Upper lobe of left lung (tissue), 6 donors: ENCODE data around the gene DIDO1. TPM values are rescaled to one million over a fixed set of nuclear protein-coding genes. Genes with fewer than 3 reads are reported as not detected.

Source experiments
- ATAC-seq, 2 donors: fragments of 200-7000 bp; cut with Tn5 transposase; one replicate each; pipeline ENCODE4 v1.9.1; 2022; ENCODE audit warnings: mild to moderate bottlenecking in 2 of 2, moderate library complexity in 2 of 2; ENCODE audit not compliant: low FRiP score in 2 of 2
- DNase-seq, 2 donors: peaks; one replicate each; pipeline ENCODE4 v3.0.0-alpha.2; 2019 to 2020
- H3K27ac ChIP-seq, 4 donors: fragments of 200-600 bp; sonication (generic); one replicate each; pipeline ENCODE4 v1.5.1; 2016 to 2019
- H3K27me3 ChIP-seq, 4 donors: fragments of 200-600 bp; sonication (generic); one replicate each; pipeline ENCODE4 v1.5.1; 2017 to 2019
- H3K36me3 ChIP-seq, 4 donors: fragments of 200-600 bp; sonication (generic); one replicate each; pipeline ENCODE4 v1.5.1; 2016 to 2019
- H3K4me1 ChIP-seq, 4 donors: fragments of 200-600 bp; sonication (generic); one replicate each; pipeline ENCODE4 v1.5.1; 2018 to 2019
- H3K4me3 ChIP-seq, 4 donors: fragments of 200-600 bp; sonication (generic); one replicate each; pipeline ENCODE4 v1.5.1; 2017 to 2019; ENCODE audit warnings: mild to moderate bottlenecking in 2 of 4, moderate library complexity in 1 of 4
- H3K9me3 ChIP-seq, 4 donors: fragments of 200-600 bp; sonication (generic); one replicate each; pipeline ENCODE4 v1.5.1; 2018 to 2019
- EP300 ChIP-seq, 4 donors: sonication (generic); formaldehyde crosslinking; IDR thresholded peaks; one replicate each; pipeline ENCODE4 v1.5.1; 2017; ENCODE audit warnings: antibody characterized with exemption in 4 of 4, control low read depth in 2 of 4
- POLR2A ChIP-seq, 4 donors: fragments of 450-650 bp; IDR thresholded peaks; one replicate each; pipeline ENCODE4 v1.5.1; 2016 to 2017; ENCODE audit warnings: antibody characterized with exemption in 4 of 4, mild to moderate bottlenecking in 2 of 4
- POLR2AphosphoS5 ChIP-seq, 2 donors: sonication (generic); formaldehyde crosslinking; IDR thresholded peaks; one replicate each; pipeline ENCODE4 v1.5.1; 2017; ENCODE audit warnings: antibody characterized with exemption in 2 of 2
- WGBS, 2 donors: methylation state at CpG; one replicate each; pipeline ENCODE4 v1.1.5; 2017 to 2018; 5-methylcytosine and 5-hydroxymethylcytosine counted together
- total RNA-seq, 6 donors: library from RNA; depleted of rRNA in 4 of 6; stranded (reverse); fragments of >200 nt in 4 of 6; gene quantifications; one replicate each; pipeline versions ENCODE4 v1.1.0 to v1.2.1, GENCODE V29; 2016 to 2021
- TF ChIP-seq, protein P1 (sequence below), 6 experiments: fragments of 450-650 bp in 4 of 6; fragments of 200-600 bp in 2 of 6; sonication (generic) in 2 of 6; IDR thresholded peaks; one replicate each; pipeline ENCODE4 v1.5.1; 2016 to 2019; ENCODE audit warnings: antibody characterized with exemption in 6 of 6
- donor health status: DM: no; HTN: no; CAD: no; lungs with moderate emphysema.
- donor health status: DM: no; HTN: yes; CAD: no; lungs with severe emphysema.

DIDO1 gene
- total RNA-seq, 6 donors from 2014 or later: 51.6 to 109 (median 58.9) TPM

DNA sequence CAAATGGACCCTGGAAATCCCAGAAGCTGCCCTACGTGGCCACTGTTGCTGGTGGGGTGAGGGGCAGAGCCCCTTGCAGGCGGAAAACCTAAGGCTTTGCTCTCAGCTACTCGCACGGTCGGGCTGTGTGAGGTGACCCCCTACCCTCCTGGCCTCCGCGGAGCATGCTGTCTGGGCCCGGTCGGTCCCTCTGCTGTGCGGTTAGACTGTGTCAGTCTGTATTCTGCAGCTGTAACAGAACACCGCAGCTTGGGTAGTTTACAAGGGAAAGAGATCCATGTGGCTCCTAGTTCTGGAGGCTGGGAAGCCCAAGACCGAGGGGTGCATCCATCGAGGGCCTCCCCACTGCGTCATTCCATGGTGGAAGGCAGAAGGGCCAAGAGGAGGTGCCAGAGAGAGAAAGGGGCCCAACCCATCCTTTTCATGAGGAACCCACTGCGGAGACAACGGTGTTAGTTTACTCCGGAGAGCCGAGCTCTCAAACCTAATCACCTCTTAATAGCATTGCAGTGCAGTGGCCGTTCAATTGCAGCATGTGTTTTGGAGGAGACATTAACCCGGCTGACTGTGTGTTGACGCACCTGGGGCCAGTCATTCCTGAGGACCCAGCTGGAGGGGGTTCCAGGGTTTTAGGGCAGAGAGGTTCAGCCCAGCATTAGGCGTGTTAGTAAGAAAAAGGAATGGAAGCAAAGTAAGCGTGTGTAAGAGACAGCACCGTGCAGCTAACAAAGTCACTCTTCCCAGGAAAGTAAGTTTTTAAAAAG, 91.2 kb downstream of the DIDO1 start:
- 88 to 91% methylated on average over 24 of the region's 24 CpGs for WGBS, 2 donors
- ATAC-seq (no peak), DNase-seq (no peak)
- no peaks in the 10 kb centered on the region for H3K27me3 ChIP-seq
- TF ChIP-seq EP300 (IDR thresholded peaks at IDR 0.05) (no peak), POLR2AphosphoS5 (IDR thresholded peaks at IDR 0.05) (no peak), POLR2A (IDR thresholded peaks at IDR 0.05) (no peak)
- TF ChIP-seq, protein P1, sequence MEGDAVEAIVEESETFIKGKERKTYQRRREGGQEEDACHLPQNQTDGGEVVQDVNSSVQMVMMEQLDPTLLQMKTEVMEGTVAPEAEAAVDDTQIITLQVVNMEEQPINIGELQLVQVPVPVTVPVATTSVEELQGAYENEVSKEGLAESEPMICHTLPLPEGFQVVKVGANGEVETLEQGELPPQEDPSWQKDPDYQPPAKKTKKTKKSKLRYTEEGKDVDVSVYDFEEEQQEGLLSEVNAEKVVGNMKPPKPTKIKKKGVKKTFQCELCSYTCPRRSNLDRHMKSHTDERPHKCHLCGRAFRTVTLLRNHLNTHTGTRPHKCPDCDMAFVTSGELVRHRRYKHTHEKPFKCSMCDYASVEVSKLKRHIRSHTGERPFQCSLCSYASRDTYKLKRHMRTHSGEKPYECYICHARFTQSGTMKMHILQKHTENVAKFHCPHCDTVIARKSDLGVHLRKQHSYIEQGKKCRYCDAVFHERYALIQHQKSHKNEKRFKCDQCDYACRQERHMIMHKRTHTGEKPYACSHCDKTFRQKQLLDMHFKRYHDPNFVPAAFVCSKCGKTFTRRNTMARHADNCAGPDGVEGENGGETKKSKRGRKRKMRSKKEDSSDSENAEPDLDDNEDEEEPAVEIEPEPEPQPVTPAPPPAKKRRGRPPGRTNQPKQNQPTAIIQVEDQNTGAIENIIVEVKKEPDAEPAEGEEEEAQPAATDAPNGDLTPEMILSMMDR (IDR thresholded peaks at IDR 0.05): no peak
- no peaks in the 10 kb centered on the region for H3K36me3 ChIP-seq
- peaks cover 12 to 33% (median 20%) of the 10 kb centered on the region in 4 donors for H3K4me1 ChIP-seq
- no peak overlapping the region for H3K27ac ChIP-seq
- H3K9me3 ChIP-seq: no peaks in the 10 kb centered on the region
- H3K4me3 ChIP-seq: no peak overlapping the region

DNA sequence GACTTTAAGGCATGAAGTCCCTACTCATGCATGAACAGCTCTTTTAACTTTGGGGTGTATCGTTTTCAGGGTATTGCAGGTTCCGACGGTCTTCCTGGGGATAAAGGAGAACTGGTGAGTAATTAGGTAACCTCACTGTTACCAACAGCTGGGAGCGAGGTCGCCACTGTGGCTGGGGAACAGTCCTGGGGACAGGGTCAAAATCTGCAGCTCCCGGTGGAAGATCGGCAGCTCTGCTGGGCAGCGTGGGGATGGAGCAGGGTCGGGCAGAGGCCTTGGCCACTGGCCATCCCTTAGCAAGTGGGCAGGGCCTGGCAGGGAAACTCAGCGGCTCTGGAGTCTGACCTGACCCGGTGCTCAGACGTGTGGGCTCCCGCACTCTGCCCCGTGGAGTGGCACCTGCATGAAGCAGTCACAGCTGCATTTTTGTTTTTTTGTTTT, 93.3 kb downstream of the DIDO1 start:
- Histone ChIP-seq H3K27ac (peak overlapping the region in 3 of 4 donors; percentile 56 to 77 (median 72)), H3K4me1 (peaks cover 12 to 30% (median 20%) of the 10 kb centered on the region in 4 donors), H3K9me3 (no peaks in the 10 kb centered on the region), H3K27me3 (no peaks in the 10 kb centered on the region), H3K4me3 (peak overlapping the region in 2 of 4 donors; percentile 22 to 23), H3K36me3 (no peaks in the 10 kb centered on the region)
- TF ChIP-seq POLR2AphosphoS5 (IDR thresholded peaks at IDR 0.05) (no peak), POLR2A (IDR thresholded peaks at IDR 0.05) (no peak), EP300 (IDR thresholded peaks at IDR 0.05) (no peak)
- TF ChIP-seq, protein P1 (IDR thresholded peaks at IDR 0.05): no peak
- peak; percentile 53 to 59 for DNase-seq
- ATAC-seq: peak in 1 of 2 donors; percentile 13
- 17 to 67% methylated on average over 12 to 14 of the region's 14 CpGs for WGBS, 2 donors

DNA sequence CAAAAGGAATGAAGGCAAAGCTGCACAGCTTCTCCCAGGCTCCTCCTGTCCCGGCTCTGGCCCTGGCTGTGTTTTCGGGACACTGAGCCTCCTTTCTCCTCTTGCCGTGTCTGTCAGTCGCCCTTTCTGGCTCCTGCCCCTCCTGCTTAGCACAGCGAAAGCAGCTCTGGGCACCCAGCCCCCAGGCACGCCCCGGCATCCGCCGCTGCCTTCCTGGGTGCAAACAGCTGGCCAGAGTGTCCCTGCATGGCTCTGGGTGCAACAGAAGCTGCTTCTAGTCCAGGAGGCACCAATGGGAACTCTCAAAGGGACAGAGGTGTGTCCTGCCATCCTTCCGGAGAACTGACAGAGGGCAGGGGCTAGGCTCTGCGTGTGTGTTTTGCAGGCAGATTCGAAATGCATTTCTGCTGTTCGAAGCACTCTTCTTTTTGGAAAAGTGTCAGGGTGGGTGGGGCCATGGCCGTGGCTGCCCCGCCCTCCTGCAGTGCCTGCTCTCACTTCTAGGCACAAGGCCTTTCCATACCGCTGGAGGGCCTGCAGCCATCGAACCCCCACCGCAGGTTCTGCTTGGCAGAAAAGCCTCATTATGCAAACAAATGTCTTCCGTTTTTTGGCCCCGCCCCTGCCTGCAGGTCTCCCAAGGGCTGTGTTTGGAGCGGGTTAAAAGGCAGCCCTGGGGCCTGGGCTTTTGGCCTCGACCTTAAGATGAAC, 93.9 kb downstream of the DIDO1 start:
- WGBS, 2 donors: 19 to 59% methylated on average over 8 to 22 of the region's 22 CpGs
- H3K36me3 ChIP-seq: no peaks in the 10 kb centered on the region
- no peak for TF ChIP-seq POLR2AphosphoS5 (IDR thresholded peaks at IDR 0.05)
- no peak for TF ChIP-seq EP300 (IDR thresholded peaks at IDR 0.05)
- TF ChIP-seq POLR2A (IDR thresholded peaks at IDR 0.05): no peak
- TF ChIP-seq, protein P1 (IDR thresholded peaks at IDR 0.05): no peak
- peak in 1 of 2 donors; percentile 65 for ATAC-seq
- no peaks in the 10 kb centered on the region for H3K27me3 ChIP-seq
- no peaks in the 10 kb centered on the region for H3K9me3 ChIP-seq
- peaks cover 12 to 26% (median 20%) of the 10 kb centered on the region in 4 donors for H3K4me1 ChIP-seq
- DNase-seq: peak; percentile 73 to 85
- H3K27ac ChIP-seq: peak overlapping the region in 3 of 4 donors; percentile 56 to 77 (median 72)
- peak overlapping the region in 2 of 4 donors; percentile 22 to 23 for H3K4me3 ChIP-seq

DNA sequence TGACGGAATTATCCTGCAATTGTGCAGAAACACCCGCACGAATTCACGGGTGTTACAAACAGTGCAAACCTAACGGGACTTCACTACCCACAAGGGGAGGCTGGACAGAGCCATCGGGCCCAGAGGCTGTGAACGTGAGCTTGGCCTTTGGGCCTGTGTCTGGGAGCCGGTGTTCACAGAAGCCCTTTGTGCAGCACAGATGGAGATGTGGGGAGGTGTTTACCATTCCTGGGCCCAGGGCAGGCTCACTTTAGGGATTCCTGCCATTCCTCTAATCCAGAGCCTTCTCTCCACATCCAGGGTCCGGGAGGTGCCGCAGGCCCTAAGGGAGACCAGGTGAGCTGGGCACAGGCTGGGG, 94.5 kb downstream of the DIDO1 start:
- Histone ChIP-seq H3K4me3 (peak overlapping the region in 1 of 4 donors; percentile 22), H3K27me3 (no peaks in the 10 kb centered on the region), H3K27ac (peak overlapping the region in 2 of 4 donors; percentile 72 to 77), H3K9me3 (no peaks in the 10 kb centered on the region), H3K36me3 (no peaks in the 10 kb centered on the region), H3K4me1 (peaks cover 12 to 26% (median 20%) of the 10 kb centered on the region in 4 donors)
- DNase-seq (no peak), ATAC-seq (no peak)
- TF ChIP-seq, protein P1 (IDR thresholded peaks at IDR 0.05): no peak
- TF ChIP-seq POLR2A (IDR thresholded peaks at IDR 0.05) (no peak), EP300 (IDR thresholded peaks at IDR 0.05) (no peak), POLR2AphosphoS5 (IDR thresholded peaks at IDR 0.05) (no peak)
- 83 to 94% methylated on average over 10 of the region's 10 CpGs for WGBS, 2 donors
